ENCODE results near the gene ZBED2. TPM values are rescaled to one million over a fixed set of nuclear protein-coding genes. Genes with fewer than 3 reads are reported as not detected.

The ZBED2 gene
- total and polyA plus RNA-seq, 2 of the 13 experiments (the other 11 are each of a cell fraction or from before 2014, with no cell fraction given), result 0.04 TPM; not detected in 1

- no peaks in the 10 kb centered on the region for H3K79me2 ChIP-seq (ENCODE audit: insufficient read depth, low read length)
- no peak for ATAC-seq
- POLR2A ChIA-PET, result no interaction called here
- H4K20me1 ChIP-seq (ENCODE audit: insufficient read depth, low read length), result no peaks in the 10 kb centered on the region
- no peaks in the 10 kb centered on the region for H3K36me3 ChIP-seq (replicated peaks in 1 of 2; ENCODE audit: control insufficient read depth in 1 of 2, insufficient read depth in 2 of 2, low read length in 2 of 2)
- H3K4me1 ChIP-seq (ENCODE audit: insufficient read depth, low read length), result no peaks in the 10 kb centered on the region
- H2AFZ ChIP-seq (ENCODE audit: low read length), result no peak overlapping the region
- TF ChIP-seq DR1 (CRISPR knock-in tag; IDR thresholded peaks at IDR 0.05), result no peak
- no peak for TF ChIP-seq ETS1 (CRISPR knock-in tag; IDR thresholded peaks at IDR 0.05)
- no peak for TF ChIP-seq NR3C1 (CRISPR knock-in tag; IDR thresholded peaks at IDR 0.05)
- no peak for TF ChIP-seq ZNF451 (CRISPR knock-in tag; IDR thresholded peaks at IDR 0.05)
- no peak for TF ChIP-seq IKZF5 (CRISPR knock-in tag; IDR thresholded peaks at IDR 0.05)
- TF ChIP-seq, protein P1, sequence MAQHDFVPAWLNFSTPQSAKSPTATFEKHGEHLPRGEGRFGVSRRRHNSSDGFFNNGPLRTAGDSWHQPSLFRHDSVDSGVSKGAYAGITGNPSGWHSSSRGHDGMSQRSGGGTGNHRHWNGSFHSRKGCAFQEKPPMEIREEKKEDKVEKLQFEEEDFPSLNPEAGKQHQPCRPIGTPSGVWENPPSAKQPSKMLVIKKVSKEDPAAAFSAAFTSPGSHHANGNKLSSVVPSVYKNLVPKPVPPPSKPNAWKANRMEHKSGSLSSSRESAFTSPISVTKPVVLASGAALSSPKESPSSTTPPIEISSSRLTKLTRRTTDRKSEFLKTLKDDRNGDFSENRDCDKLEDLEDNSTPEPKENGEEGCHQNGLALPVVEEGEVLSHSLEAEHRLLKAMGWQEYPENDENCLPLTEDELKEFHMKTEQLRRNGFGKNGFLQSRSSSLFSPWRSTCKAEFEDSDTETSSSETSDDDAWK (CRISPR knock-in tag; IDR thresholded peaks at IDR 0.05), result no peak
- TF ChIP-seq, protein P2, sequence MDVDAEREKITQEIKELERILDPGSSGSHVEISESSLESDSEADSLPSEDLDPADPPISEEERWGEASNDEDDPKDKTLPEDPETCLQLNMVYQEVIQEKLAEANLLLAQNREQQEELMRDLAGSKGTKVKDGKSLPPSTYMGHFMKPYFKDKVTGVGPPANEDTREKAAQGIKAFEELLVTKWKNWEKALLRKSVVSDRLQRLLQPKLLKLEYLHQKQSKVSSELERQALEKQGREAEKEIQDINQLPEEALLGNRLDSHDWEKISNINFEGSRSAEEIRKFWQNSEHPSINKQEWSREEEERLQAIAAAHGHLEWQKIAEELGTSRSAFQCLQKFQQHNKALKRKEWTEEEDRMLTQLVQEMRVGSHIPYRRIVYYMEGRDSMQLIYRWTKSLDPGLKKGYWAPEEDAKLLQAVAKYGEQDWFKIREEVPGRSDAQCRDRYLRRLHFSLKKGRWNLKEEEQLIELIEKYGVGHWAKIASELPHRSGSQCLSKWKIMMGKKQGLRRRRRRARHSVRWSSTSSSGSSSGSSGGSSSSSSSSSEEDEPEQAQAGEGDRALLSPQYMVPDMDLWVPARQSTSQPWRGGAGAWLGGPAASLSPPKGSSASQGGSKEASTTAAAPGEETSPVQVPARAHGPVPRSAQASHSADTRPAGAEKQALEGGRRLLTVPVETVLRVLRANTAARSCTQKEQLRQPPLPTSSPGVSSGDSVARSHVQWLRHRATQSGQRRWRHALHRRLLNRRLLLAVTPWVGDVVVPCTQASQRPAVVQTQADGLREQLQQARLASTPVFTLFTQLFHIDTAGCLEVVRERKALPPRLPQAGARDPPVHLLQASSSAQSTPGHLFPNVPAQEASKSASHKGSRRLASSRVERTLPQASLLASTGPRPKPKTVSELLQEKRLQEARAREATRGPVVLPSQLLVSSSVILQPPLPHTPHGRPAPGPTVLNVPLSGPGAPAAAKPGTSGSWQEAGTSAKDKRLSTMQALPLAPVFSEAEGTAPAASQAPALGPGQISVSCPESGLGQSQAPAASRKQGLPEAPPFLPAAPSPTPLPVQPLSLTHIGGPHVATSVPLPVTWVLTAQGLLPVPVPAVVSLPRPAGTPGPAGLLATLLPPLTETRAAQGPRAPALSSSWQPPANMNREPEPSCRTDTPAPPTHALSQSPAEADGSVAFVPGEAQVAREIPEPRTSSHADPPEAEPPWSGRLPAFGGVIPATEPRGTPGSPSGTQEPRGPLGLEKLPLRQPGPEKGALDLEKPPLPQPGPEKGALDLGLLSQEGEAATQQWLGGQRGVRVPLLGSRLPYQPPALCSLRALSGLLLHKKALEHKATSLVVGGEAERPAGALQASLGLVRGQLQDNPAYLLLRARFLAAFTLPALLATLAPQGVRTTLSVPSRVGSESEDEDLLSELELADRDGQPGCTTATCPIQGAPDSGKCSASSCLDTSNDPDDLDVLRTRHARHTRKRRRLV (CRISPR knock-in tag; IDR thresholded peaks at IDR 0.05), result no peak
- no peak for TF ChIP-seq SMARCC2 (IDR thresholded peaks at IDR 0.05)
- TF ChIP-seq JUN (CRISPR knock-in tag; IDR thresholded peaks at IDR 0.05), result no peak
- H3K4me2 ChIP-seq (ENCODE audit: low read depth, low read length), result no peak overlapping the region
- H3K27ac ChIP-seq (ENCODE audit: extremely low read length, insufficient read depth, low read length), result no peak overlapping the region
- WGBS (ENCODE audit: low lambda C conversion rate), result 0% methylated on average over 1 of the region's 1 CpG
- BruUV-seq (replicated peaks), result no TSS peak
- no peak overlapping the region for H3K9ac ChIP-seq (ENCODE audit: insufficient read depth, low read depth, low read length)
- CTCF ChIA-PET (ENCODE audit: low intra/inter-chr PET ratio, low total read pairs), result no interaction called here
- no peak overlapping the region for H3K4me3 ChIP-seq (replicated peaks in 1 of 3; ENCODE audit: insufficient read depth in 1 of 3, low read depth in 2 of 3, low read length in 3 of 3)
- H3K9me3 ChIP-seq (ENCODE audit: low read length), result no peaks in the 10 kb centered on the region
- no peak for DNase-seq (ENCODE audit: low spot score)
- in situ Hi-C loops (cut with HindIII; ENCODE audit: extremely low pct_ligation_motif_present, low pct_unique_long_range_greater_than_20kb), result no loop called here
- intact Hi-C loops (cut with micrococcal nuclease; ENCODE audit: unreplicated experiment), result no loop called here
- FAIRE-seq, result no peak
- no peaks in the 10 kb centered on the region; a peak in 1 of 5 replicates for H3K27me3 ChIP-seq (ENCODE audit: control insufficient read depth in 1 of 2, insufficient read depth in 2 of 2, low read length in 2 of 2)
Observed at GRCh38 chr3:111598139-111598538, 3.0 kb upstream of the ZBED2 start.
